Measurements from ENCODE around the gene TNFAIP6.

The TNFAIP6 gene

GRCh38 chr2:151359768-151360461 is 2.5 kb downstream of the TNFAIP6 start:
- FAIRE-seq (no peak), DNase-seq (ENCODE audit: insufficient read length, low spot score) (no peak)
- no peak for TF ChIP-seq SPI1 (IDR thresholded peaks at IDR 0.05; ENCODE audit: low read depth, low read length)
- TF ChIP-seq PAX5 (IDR thresholded peaks at IDR 0.05; ENCODE audit: insufficient read depth, low read length, severe bottlenecking) = no peak
- no peak for TF ChIP-seq POLR2AphosphoS5 (IDR thresholded peaks at IDR 0.05; ENCODE audit: low read depth, low read length)

DNA sequence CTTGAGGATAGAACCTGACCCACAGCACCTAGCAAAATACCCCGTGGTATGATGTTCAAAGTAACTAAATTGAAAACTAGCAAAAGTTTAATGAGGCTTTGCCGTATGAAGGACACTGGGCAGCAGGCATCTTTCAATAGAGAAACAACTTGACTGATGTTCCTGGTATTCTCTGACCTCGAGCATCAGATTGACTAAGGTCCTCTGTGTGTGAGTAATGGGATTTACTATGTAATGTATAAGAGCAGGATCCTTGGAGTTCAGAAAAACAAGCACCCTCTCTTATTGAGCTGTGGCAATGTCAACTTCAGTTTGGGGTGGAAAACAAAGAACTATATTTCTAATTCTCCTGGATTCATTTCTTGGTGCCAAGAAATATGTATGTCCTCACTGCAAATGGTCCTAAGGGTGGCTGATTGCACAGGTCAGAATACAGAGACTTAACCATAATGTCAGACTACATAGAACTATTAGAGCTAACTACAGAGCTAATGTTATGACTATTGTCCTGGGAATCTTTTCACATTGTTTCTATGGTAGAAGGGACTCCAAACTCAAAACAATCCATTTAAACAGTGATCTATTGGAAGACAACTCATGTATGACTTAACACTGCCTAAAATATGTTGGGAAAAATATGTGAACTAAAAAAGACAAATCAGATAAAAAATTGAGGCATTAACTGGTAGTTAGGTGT is 4.4 kb downstream of the TNFAIP6 start:
- FAIRE-seq (no peak), DNase-seq (ENCODE audit: insufficient read length, low spot score) (no peak)
- TF ChIP-seq SPI1 (IDR thresholded peaks at IDR 0.05; ENCODE audit: low read depth, low read length) (no peak), POLR2AphosphoS5 (IDR thresholded peaks at IDR 0.05; ENCODE audit: low read depth, low read length) (no peak), PAX5 (IDR thresholded peaks at IDR 0.05; ENCODE audit: insufficient read depth, low read length, severe bottlenecking) (no peak), TAF1 (IDR thresholded peaks at IDR 0.05; ENCODE audit: low read depth, low read length) (no peak), POU2F2 (IDR thresholded peaks at IDR 0.05; ENCODE audit: low read depth, low read length) (no peak), POLR2A (IDR thresholded peaks at IDR 0.05; ENCODE audit: low read depth, low read length) (no peak)

GRCh38 chr2:151363709-151364108 is 6.3 kb downstream of the TNFAIP6 start:
- no peak for TF ChIP-seq POLR2A (IDR thresholded peaks at IDR 0.05; ENCODE audit: low read depth, low read length)
- no peak for TF ChIP-seq POU2F2 (IDR thresholded peaks at IDR 0.05; ENCODE audit: low read depth, low read length)
- TF ChIP-seq PAX5 (IDR thresholded peaks at IDR 0.05; ENCODE audit: insufficient read depth, low read length, severe bottlenecking) = no peak
- TF ChIP-seq POLR2AphosphoS5 (IDR thresholded peaks at IDR 0.05; ENCODE audit: low read depth, low read length) = no peak
- no peak for TF ChIP-seq TAF1 (IDR thresholded peaks at IDR 0.05; ENCODE audit: low read depth, low read length)
- no peak for TF ChIP-seq SPI1 (IDR thresholded peaks at IDR 0.05; ENCODE audit: low read depth, low read length)
- DNase-seq (ENCODE audit: insufficient read length, low spot score) (no peak), FAIRE-seq (peak; percentile 20)

DNA sequence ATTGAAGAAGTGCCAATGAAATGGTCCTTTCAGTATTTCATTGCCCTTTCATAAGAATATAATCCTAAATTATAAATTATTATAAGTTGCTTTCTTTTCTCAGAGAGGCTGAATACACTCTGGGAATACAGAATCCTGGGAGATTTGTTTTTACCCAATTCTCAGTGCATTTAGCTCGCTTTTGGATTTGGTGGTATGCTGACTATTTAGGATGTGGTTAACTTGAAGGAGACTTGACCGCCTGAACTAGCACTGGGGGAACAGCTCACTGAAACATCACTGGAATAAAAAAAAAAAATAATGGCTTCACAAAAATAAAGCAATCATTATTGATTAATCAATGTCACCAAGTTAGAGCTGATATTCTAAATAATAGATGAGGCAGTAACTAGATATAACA is 10.2 kb downstream of the TNFAIP6 start:
- DNase-seq (ENCODE audit: insufficient read length, low spot score) (no peak), FAIRE-seq (no peak)
- TF ChIP-seq POLR2AphosphoS5 (IDR thresholded peaks at IDR 0.05; ENCODE audit: low read depth, low read length) (no peak), POLR2A (IDR thresholded peaks at IDR 0.05; ENCODE audit: low read depth, low read length) (no peak), PAX5 (IDR thresholded peaks at IDR 0.05; ENCODE audit: insufficient read depth, low read length, severe bottlenecking) (no peak), POU2F2 (IDR thresholded peaks at IDR 0.05; ENCODE audit: low read depth, low read length) (no peak), TAF1 (IDR thresholded peaks at IDR 0.05; ENCODE audit: low read depth, low read length) (no peak), SPI1 (IDR thresholded peaks at IDR 0.05; ENCODE audit: low read depth, low read length) (no peak)

DNA sequence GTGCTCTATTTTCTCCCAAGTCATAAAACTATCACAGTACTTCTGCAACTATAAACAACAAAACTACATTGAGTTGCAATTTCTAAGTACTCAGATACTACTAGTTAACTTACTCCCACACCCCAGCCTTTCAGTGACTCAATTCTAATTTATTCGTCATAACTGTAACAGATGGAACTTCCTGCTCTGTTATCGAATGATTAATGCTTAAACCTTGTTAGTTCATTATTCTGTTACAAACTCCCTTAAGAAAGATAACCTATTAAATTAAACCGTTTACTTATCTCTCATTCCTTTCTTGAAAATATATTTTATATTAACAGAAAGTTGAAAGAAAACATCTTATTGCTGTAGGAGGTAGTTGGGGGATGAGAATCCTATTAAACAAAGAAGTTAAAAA is 17.0 kb downstream of the TNFAIP6 start:
- no peak for DNase-seq (ENCODE audit: insufficient read length, low spot score)
- TF ChIP-seq TAF1 (IDR thresholded peaks at IDR 0.05; ENCODE audit: low read depth, low read length) (no peak), SPI1 (IDR thresholded peaks at IDR 0.05; ENCODE audit: low read depth, low read length) (no peak), PAX5 (IDR thresholded peaks at IDR 0.05; ENCODE audit: insufficient read depth, low read length, severe bottlenecking) (no peak), POLR2A (IDR thresholded peaks at IDR 0.05; ENCODE audit: low read depth, low read length) (no peak), POU2F2 (IDR thresholded peaks at IDR 0.05; ENCODE audit: low read depth, low read length) (no peak), POLR2AphosphoS5 (IDR thresholded peaks at IDR 0.05; ENCODE audit: low read depth, low read length) (no peak)
- no peak for FAIRE-seq

- TF ChIP-seq POU2F2 (IDR thresholded peaks at IDR 0.05; ENCODE audit: low read depth, low read length) (no peak), TAF1 (IDR thresholded peaks at IDR 0.05; ENCODE audit: low read depth, low read length) (no peak), PAX5 (IDR thresholded peaks at IDR 0.05; ENCODE audit: insufficient read depth, low read length, severe bottlenecking) (no peak), SPI1 (IDR thresholded peaks at IDR 0.05; ENCODE audit: low read depth, low read length) (no peak), POLR2A (IDR thresholded peaks at IDR 0.05; ENCODE audit: low read depth, low read length) (no peak), POLR2AphosphoS5 (IDR thresholded peaks at IDR 0.05; ENCODE audit: low read depth, low read length) (no peak)
- DNase-seq (ENCODE audit: insufficient read length, low spot score) (no peak), FAIRE-seq (no peak)
Measured at GRCh38 chr2:151379169-151379568, 21.8 kb downstream of the TNFAIP6 start.

GRCh38 chr2:151380580-151381235 is 23.3 kb downstream of the TNFAIP6 start:
- DNase-seq (ENCODE audit: insufficient read length, low spot score) (no peak), FAIRE-seq (no peak)
- no peak for TF ChIP-seq POLR2A (IDR thresholded peaks at IDR 0.05; ENCODE audit: low read depth, low read length)
- TF ChIP-seq TAF1 (IDR thresholded peaks at IDR 0.05; ENCODE audit: low read depth, low read length) = no peak
- no peak for TF ChIP-seq POLR2AphosphoS5 (IDR thresholded peaks at IDR 0.05; ENCODE audit: low read depth, low read length)
- no peak for TF ChIP-seq PAX5 (IDR thresholded peaks at IDR 0.05; ENCODE audit: insufficient read depth, low read length, severe bottlenecking)
- TF ChIP-seq SPI1 (IDR thresholded peaks at IDR 0.05; ENCODE audit: low read depth, low read length) = no peak
- no peak for TF ChIP-seq POU2F2 (IDR thresholded peaks at IDR 0.05; ENCODE audit: low read depth, low read length)

DNA sequence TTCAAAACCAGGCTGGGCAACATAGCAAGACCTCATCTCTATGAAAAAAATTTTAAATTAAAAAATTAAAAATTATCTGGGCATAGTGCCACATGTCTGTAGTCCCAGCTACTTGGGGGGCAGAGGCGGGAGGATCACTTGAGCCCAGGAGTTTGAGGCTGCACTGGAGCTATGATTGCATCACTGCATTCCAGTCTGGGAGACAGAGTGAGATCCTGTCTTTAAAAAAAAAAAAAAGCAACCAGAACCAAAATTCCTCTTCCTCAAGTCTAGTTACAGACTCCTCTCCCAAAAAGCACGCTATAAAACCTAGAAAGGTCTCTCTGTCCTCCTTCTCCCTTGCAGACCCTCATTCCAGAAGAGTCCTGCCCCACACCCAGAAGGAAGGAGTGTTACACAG is 23.9 kb downstream of the TNFAIP6 start:
- DNase-seq (ENCODE audit: insufficient read length, low spot score) (no peak), FAIRE-seq (no peak)
- TF ChIP-seq PAX5 (IDR thresholded peaks at IDR 0.05; ENCODE audit: insufficient read depth, low read length, severe bottlenecking) = no peak
- no peak for TF ChIP-seq SPI1 (IDR thresholded peaks at IDR 0.05; ENCODE audit: low read depth, low read length)
- no peak for TF ChIP-seq POLR2AphosphoS5 (IDR thresholded peaks at IDR 0.05; ENCODE audit: low read depth, low read length)
- TF ChIP-seq POLR2A (IDR thresholded peaks at IDR 0.05; ENCODE audit: low read depth, low read length) = no peak
- no peak for TF ChIP-seq POU2F2 (IDR thresholded peaks at IDR 0.05; ENCODE audit: low read depth, low read length)
- no peak for TF ChIP-seq TAF1 (IDR thresholded peaks at IDR 0.05; ENCODE audit: low read depth, low read length)

DNA sequence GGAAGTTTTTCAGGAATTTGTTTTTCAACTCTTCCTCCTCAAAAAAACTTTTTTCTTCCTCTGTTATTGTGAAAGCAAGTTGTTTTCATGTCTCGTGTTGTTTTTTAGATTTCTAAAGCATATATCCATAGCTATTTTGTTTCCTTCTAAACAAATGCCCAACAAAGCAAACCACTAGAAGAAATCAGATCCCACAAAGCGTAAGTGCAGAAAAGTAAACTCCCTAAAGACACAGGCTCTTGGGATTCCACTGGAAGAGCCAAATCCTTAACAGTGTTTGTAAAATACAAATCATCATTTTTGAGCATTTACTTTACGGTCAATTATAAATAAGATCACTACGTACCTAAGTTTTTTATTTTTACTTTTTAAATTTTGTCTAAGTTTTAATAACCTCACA is 30.6 kb downstream of the TNFAIP6 start:
- no peak for FAIRE-seq
- no peak for DNase-seq (ENCODE audit: insufficient read length, low spot score)
- no peak for TF ChIP-seq SPI1 (IDR thresholded peaks at IDR 0.05; ENCODE audit: low read depth, low read length)
